Neutrophil (primary cell): ENCODE data around the gene RAD52.

Source experiments
- H3K27ac ChIP-seq: fragments of 200-600 bp; sonication (generic); 2 replicates; pipeline ENCODE4 v1.5.1; 2016; ENCODE audit warnings: mild to moderate bottlenecking, moderate library complexity
- H3K27me3 ChIP-seq: fragments of 200-600 bp; sonication (generic); 2 replicates; pipeline ENCODE4 v1.6.0; 2016; ENCODE audit warnings: mild to moderate bottlenecking
- H3K36me3 ChIP-seq: fragments of 200-600 bp; sonication (generic); 2 replicates; pipeline ENCODE4 v1.5.1; 2017
- H3K4me1 ChIP-seq, 2 experiments: fragments of 200-600 bp in 1 of 2; sonication (generic) in 1 of 2; 1 replicate in 1 of 2; 2 replicates in 1 of 2; pipeline versions ENCODE4 v1.5.1 to v1.6.1; 2013 to 2016; ENCODE audit warnings: low read depth in 1 of 2, low read length in 1 of 2, mild to moderate bottlenecking in 1 of 2, moderate library complexity in 1 of 2; ENCODE audit not compliant: control insufficient read depth in 1 of 2, insufficient read depth in 1 of 2
- H3K4me3 ChIP-seq, 2 experiments: fragments of 200-600 bp in 1 of 2; sonication (generic) in 1 of 2; 1 replicate in 1 of 2; 2 replicates in 1 of 2; pipeline ENCODE4 v1.5.1; 2013 to 2016; ENCODE audit warnings: low read depth in 1 of 2, low read length in 1 of 2, mild to moderate bottlenecking in 1 of 2, moderate library complexity in 1 of 2
- H3K9me3 ChIP-seq: fragments of 200-600 bp; sonication (generic); 2 replicates; pipeline ENCODE4 v1.5.1; 2016
- CTCF ChIP-seq: fragments of 200-600 bp; sonication (generic); IDR thresholded peaks from 2 replicates; pipeline ENCODE4 v1.5.1; 2016; ENCODE audit warnings: antibody characterized with exemption

The RAD52 gene

DNA sequence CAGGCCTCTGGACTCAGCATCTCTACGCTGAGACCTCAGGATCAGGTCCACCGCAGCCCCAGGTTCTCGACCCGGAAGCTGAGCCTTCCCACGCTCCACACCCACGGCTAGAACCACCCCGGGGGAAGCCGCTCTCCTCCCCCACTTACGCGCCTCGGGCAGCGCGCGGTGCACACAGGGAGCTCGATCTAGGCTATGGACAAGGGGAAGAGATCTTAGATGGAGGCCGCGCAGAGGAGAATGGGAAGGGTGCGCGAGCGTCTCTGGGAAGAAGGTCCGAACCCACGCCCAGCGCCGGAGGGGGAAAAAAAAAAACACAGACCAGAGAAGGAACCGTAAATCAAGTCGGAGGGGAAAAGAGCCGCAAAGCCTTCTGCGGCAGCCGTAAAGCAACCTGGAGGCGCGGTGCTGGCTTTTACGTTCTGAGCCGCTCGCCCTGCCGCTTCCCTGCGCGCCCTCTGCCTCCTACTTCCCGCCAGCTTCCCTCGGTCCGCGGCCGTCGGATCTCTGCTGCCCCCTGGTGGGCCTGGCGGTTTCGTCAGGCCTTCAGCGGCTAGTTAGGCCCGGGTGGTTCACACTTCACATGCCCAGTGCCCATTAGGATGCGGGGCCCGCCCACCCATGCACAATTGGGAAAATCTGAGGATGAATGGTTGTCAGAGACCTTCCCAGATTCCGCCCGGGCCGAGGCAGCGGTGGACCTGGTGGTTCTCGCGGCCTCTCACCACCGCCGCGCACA, at the start of gene RAD52:
Gene RAD52 (minus strand): TSS at position 242 of the 739 bp plus-strand sequence. CDS start 16,636 bp downstream, outside the sequence.
- Histone ChIP-seq H3K27me3 (no peaks in the 10 kb centered on the region), H3K36me3 (no peaks in the 10 kb centered on the region), H3K9me3 (no peaks in the 10 kb centered on the region), H3K4me3 (peak within 1 kb of the TSS; percentile 92), H3K4me1 (peaks cover 12 to 25% of the 10 kb centered on the region in 2 experiments), H3K27ac (peak within 1 kb of the TSS; percentile 88)
- TF ChIP-seq CTCF: peak; percentile 97

- Histone ChIP-seq H3K27me3 (no peaks in the 10 kb centered on the region), H3K4me1 (peaks cover 4 to 15% of the 10 kb centered on the region in 2 experiments), H3K27ac (no peak overlapping the region), H3K9me3 (no peaks in the 10 kb centered on the region), H3K36me3 (no peaks in the 10 kb centered on the region), H3K4me3 (no peak overlapping the region)
- no peak for TF ChIP-seq CTCF
These were observed 48.8 kb upstream of the RAD52 start for GRCh38 chr12:998020-998874.

GRCh38 chr12:997505-997904, 48.0 kb upstream of the RAD52 start:
- no peaks in the 10 kb centered on the region for H3K36me3 ChIP-seq
- H3K4me1 ChIP-seq: peaks cover 4 to 15% of the 10 kb centered on the region in 2 experiments
- H3K27me3 ChIP-seq: no peaks in the 10 kb centered on the region
- TF ChIP-seq CTCF: no peak
- no peaks in the 10 kb centered on the region for H3K9me3 ChIP-seq
- no peak overlapping the region for H3K4me3 ChIP-seq
- H3K27ac ChIP-seq: no peak overlapping the region

- no peaks in the 10 kb centered on the region for H3K36me3 ChIP-seq
- H3K9me3 ChIP-seq: no peaks in the 10 kb centered on the region
- TF ChIP-seq CTCF: no peak
- no peak overlapping the region for H3K27ac ChIP-seq
- H3K27me3 ChIP-seq: no peaks in the 10 kb centered on the region
- peaks cover 8 to 17% of the 10 kb centered on the region in 2 experiments for H3K4me1 ChIP-seq
- H3K4me3 ChIP-seq: no peak overlapping the region
These were observed 47.4 kb upstream of the RAD52 start for GRCh38 chr12:996881-997280.

- Histone ChIP-seq H3K4me3 (no peak overlapping the region), H3K4me1 (peaks cover 20 to 29% of the 10 kb centered on the region in 2 experiments), H3K27ac (no peak overlapping the region)
These were observed 43.2 kb upstream of the RAD52 start for GRCh38 chr12:992647-993046.

More at GRCh38 chr12:992647-993046, 43.2 kb upstream of the RAD52 start:
- Histone ChIP-seq H3K27me3 (no peaks in the 10 kb centered on the region), H3K9me3 (no peaks in the 10 kb centered on the region), H3K36me3 (no peaks in the 10 kb centered on the region)
- no peak for TF ChIP-seq CTCF
